Measurements from ENCODE around the gene MEF2B. TPM values are rescaled to one million over a fixed set of nuclear protein-coding genes. Genes with fewer than 3 reads are reported as not detected.

The MEF2B gene
- polyA plus RNA-seq, 1 donor from 2014 or later = 0.22 TPM

DNA sequence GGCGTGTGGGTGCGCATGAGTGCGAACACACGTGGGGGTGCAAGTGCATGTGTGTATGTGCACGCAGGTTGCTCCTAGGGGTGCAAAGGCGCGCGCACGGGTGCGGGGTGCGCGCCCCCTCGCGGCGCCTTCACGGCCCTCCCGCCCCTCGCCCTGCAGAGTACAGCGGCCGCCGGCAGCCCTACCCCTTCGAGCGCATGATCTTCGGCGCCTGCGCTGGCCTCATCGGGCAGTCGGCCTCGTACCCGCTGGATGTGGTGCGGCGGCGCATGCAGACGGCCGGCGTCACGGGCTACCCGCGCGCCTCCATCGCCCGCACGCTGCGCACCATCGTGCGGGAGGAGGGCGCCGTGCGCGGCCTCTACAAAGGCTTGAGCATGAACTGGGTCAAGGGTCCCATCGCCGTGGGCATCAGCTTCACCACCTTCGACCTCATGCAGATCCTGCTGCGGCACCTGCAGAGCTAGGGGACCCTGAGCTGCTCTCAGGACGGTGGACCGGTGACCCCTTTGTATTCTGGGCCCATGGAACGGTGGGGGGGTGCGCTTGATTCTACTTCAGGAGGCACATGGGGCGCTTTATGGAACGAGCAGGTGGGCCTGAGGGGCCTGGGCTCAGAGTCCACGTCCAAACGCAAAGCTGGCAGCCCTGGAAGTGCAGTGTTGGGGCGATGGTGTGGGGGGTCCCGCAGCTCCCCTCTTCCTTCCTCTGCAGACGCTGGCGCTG, 59.5 kb downstream of the MEF2B start:
- H3K9me3 ChIP-seq (ENCODE audit: low read length) = no peaks in the 10 kb centered on the region
- H3K27me3 ChIP-seq (ENCODE audit: insufficient read depth, low read depth, low read length) = no peaks in the 10 kb centered on the region
- TF ChIP-seq TAF1 (IDR thresholded peaks at IDR 0.05; ENCODE audit: low read depth) (no peak), EP300 (conservative IDR thresholded peaks at IDR 0.05; ENCODE audit: poor library complexity, severe bottlenecking) (no peak), SMC3 (conservative IDR thresholded peaks at IDR 0.05; ENCODE audit: poor library complexity) (no peak), EZH2 (IDR thresholded peaks at IDR 0.05; ENCODE audit: borderline replicate concordance, insufficient read depth, low read length, poor library complexity, severe bottlenecking) (no peak), MXI1 (conservative IDR thresholded peaks at IDR 0.05; ENCODE audit: poor library complexity, severe bottlenecking) (no peak), POLR2AphosphoS5 (IDR thresholded peaks at IDR 0.05) (no peak), RAD21 (conservative IDR thresholded peaks at IDR 0.05) (no peak)
- TF ChIP-seq, protein P1, sequence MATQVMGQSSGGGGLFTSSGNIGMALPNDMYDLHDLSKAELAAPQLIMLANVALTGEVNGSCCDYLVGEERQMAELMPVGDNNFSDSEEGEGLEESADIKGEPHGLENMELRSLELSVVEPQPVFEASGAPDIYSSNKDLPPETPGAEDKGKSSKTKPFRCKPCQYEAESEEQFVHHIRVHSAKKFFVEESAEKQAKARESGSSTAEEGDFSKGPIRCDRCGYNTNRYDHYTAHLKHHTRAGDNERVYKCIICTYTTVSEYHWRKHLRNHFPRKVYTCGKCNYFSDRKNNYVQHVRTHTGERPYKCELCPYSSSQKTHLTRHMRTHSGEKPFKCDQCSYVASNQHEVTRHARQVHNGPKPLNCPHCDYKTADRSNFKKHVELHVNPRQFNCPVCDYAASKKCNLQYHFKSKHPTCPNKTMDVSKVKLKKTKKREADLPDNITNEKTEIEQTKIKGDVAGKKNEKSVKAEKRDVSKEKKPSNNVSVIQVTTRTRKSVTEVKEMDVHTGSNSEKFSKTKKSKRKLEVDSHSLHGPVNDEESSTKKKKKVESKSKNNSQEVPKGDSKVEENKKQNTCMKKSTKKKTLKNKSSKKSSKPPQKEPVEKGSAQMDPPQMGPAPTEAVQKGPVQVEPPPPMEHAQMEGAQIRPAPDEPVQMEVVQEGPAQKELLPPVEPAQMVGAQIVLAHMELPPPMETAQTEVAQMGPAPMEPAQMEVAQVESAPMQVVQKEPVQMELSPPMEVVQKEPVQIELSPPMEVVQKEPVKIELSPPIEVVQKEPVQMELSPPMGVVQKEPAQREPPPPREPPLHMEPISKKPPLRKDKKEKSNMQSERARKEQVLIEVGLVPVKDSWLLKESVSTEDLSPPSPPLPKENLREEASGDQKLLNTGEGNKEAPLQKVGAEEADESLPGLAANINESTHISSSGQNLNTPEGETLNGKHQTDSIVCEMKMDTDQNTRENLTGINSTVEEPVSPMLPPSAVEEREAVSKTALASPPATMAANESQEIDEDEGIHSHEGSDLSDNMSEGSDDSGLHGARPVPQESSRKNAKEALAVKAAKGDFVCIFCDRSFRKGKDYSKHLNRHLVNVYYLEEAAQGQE (IDR thresholded peaks at IDR 0.05; ENCODE audit: borderline replicate concordance) = no peak
- TF ChIP-seq, protein P2, sequence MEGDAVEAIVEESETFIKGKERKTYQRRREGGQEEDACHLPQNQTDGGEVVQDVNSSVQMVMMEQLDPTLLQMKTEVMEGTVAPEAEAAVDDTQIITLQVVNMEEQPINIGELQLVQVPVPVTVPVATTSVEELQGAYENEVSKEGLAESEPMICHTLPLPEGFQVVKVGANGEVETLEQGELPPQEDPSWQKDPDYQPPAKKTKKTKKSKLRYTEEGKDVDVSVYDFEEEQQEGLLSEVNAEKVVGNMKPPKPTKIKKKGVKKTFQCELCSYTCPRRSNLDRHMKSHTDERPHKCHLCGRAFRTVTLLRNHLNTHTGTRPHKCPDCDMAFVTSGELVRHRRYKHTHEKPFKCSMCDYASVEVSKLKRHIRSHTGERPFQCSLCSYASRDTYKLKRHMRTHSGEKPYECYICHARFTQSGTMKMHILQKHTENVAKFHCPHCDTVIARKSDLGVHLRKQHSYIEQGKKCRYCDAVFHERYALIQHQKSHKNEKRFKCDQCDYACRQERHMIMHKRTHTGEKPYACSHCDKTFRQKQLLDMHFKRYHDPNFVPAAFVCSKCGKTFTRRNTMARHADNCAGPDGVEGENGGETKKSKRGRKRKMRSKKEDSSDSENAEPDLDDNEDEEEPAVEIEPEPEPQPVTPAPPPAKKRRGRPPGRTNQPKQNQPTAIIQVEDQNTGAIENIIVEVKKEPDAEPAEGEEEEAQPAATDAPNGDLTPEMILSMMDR (IDR thresholded peaks at IDR 0.05; ENCODE audit: poor library complexity, severe bottlenecking) = no peak
- H3K9me2 ChIP-seq (ENCODE audit: insufficient read depth, low read length) = no peaks in the 10 kb centered on the region
- no peaks in the 10 kb centered on the region for H3F3A ChIP-seq (ENCODE audit: insufficient read depth, low read length, poor library complexity, severe bottlenecking)
- no peak overlapping the region for H2AFZ ChIP-seq (ENCODE audit: low read depth, low read length)
- H3K27ac ChIP-seq (ENCODE audit: low read length) = no peak overlapping the region
- H3K79me2 ChIP-seq (replicated peaks; ENCODE audit: insufficient read depth, low read length) = no peaks in the 10 kb centered on the region
- H3K4me3 ChIP-seq (ENCODE audit: low read length) = no peak overlapping the region
- H3K4me2 ChIP-seq (ENCODE audit: low read length) = no peak overlapping the region
- no peaks in the 10 kb centered on the region for H3K36me3 ChIP-seq (ENCODE audit: insufficient read depth, low read length)
- no peak overlapping the region for H3K9ac ChIP-seq (ENCODE audit: low read length)
- H4K20me1 ChIP-seq (ENCODE audit: insufficient read depth) = no peaks in the 10 kb centered on the region

DNA sequence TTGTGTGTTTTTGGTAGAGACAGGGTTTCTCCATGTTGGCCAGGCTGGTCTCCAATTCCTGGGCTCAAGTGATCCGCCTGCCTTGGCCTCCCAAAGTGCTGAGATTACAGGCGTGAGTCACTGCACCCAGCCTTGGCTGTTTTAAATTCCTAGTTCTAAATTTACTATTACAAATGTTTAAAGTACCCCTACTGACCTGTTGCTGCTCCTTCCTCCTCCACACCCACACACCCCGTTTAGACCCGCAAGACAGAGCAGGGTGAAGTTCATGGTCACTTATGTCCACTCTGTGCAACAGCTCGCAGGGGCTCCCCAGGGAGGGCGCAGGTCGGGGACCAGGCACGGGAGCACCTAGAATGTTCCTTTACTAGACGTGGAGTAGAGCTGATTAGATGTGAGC, 60.5 kb downstream of the MEF2B start:
- Histone ChIP-seq H3K4me2 (ENCODE audit: low read length) (no peak overlapping the region), H3K27ac (ENCODE audit: low read length) (no peak overlapping the region)

More for the DNA sequence above, 60.5 kb downstream of the MEF2B start:
- TF ChIP-seq, protein P1 (IDR thresholded peaks at IDR 0.05; ENCODE audit: borderline replicate concordance) = no peak
- TF ChIP-seq SMC3 (conservative IDR thresholded peaks at IDR 0.05; ENCODE audit: poor library complexity) (no peak), MXI1 (conservative IDR thresholded peaks at IDR 0.05; ENCODE audit: poor library complexity, severe bottlenecking) (no peak), POLR2AphosphoS5 (IDR thresholded peaks at IDR 0.05) (no peak), RAD21 (conservative IDR thresholded peaks at IDR 0.05) (no peak), TAF1 (IDR thresholded peaks at IDR 0.05; ENCODE audit: low read depth) (no peak), EP300 (conservative IDR thresholded peaks at IDR 0.05; ENCODE audit: poor library complexity, severe bottlenecking) (no peak), EZH2 (IDR thresholded peaks at IDR 0.05; ENCODE audit: borderline replicate concordance, insufficient read depth, low read length, poor library complexity, severe bottlenecking) (no peak)
- TF ChIP-seq, protein P2 (IDR thresholded peaks at IDR 0.05; ENCODE audit: poor library complexity, severe bottlenecking) = no peak
- H2AFZ ChIP-seq (ENCODE audit: low read depth, low read length) = no peak overlapping the region
- no peaks in the 10 kb centered on the region for H3K9me2 ChIP-seq (ENCODE audit: insufficient read depth, low read length)
- no peaks in the 10 kb centered on the region for H3K27me3 ChIP-seq (ENCODE audit: insufficient read depth, low read depth, low read length)
- H4K20me1 ChIP-seq (ENCODE audit: insufficient read depth) = no peaks in the 10 kb centered on the region
- no peak overlapping the region for H3K9ac ChIP-seq (ENCODE audit: low read length)
- no peaks in the 10 kb centered on the region for H3F3A ChIP-seq (ENCODE audit: insufficient read depth, low read length, poor library complexity, severe bottlenecking)
- no peaks in the 10 kb centered on the region for H3K79me2 ChIP-seq (replicated peaks; ENCODE audit: insufficient read depth, low read length)
- no peaks in the 10 kb centered on the region for H3K36me3 ChIP-seq (ENCODE audit: insufficient read depth, low read length)
- H3K4me3 ChIP-seq (ENCODE audit: low read length) = no peak overlapping the region
- H3K9me3 ChIP-seq (ENCODE audit: low read length) = no peaks in the 10 kb centered on the region
